Large intestine (tissue), 3 donors: ENCODE data around the gene CYP27A1. TPM values are rescaled to one million over a fixed set of nuclear protein-coding genes. Genes with fewer than 3 reads are reported as not detected.

Source experiments
- DNase-seq, 2 donors: peaks; one replicate each; pipeline versions ENCODE4 v3.0.0 to v3.0.0-alpha.2; 2013
- H3K27ac ChIP-seq: one replicate; pipeline ENCODE4 v1.5.1; 2013; ENCODE audit warnings: low read length
- H3K27me3 ChIP-seq: 2 replicates; pipeline ENCODE4 v1.6.1; 2013; ENCODE audit warnings: low read length; ENCODE audit not compliant: control insufficient read depth, insufficient read depth
- H3K36me3 ChIP-seq: 2 replicates; pipeline ENCODE4 v1.6.1; 2013; ENCODE audit warnings: low read length; ENCODE audit not compliant: control insufficient read depth, insufficient read depth
- H3K4me1 ChIP-seq: one replicate; pipeline ENCODE4 v1.6.1; 2013; ENCODE audit warnings: low read length; ENCODE audit not compliant: control insufficient read depth, insufficient read depth
- H3K4me3 ChIP-seq: one replicate; pipeline ENCODE4 v1.5.1; 2013; ENCODE audit warnings: low read length
- H3K9me3 ChIP-seq: one replicate; pipeline ENCODE4 v1.6.1; 2013; ENCODE audit warnings: mild to moderate bottlenecking, low read depth, low read length, moderate library complexity; ENCODE audit not compliant: control insufficient read depth
- WGBS: methylation state at CpG from one replicate; pipeline ENCODE4 v1.1.5; 2013; ENCODE audit warnings: low lambda C conversion rate; ENCODE audit not compliant: insufficient coverage; 5-methylcytosine and 5-hydroxymethylcytosine counted together
- polyA plus RNA-seq: library from polyadenylated mRNA; unstranded; fragments of 120-200 nt; gene quantifications from one replicate; pipeline ENCODE4 v1.2.1, GENCODE V29; 2013

Gene CYP27A1
- polyA plus RNA-seq, 1 donor = 109 TPM

GRCh38 chr2:218816561-218817011 lies 34.6 kb downstream of the CYP27A1 start:
- H3K36me3 ChIP-seq = peaks cover 74% of the 10 kb centered on the region

GRCh38 chr2:218819093-218819492 lies 37.1 kb downstream of the CYP27A1 start:
- Histone ChIP-seq H3K36me3 (peaks cover 49% of the 10 kb centered on the region), H3K4me1 (peaks cover 5% of the 10 kb centered on the region), H3K27ac (no peak overlapping the region), H3K9me3 (no peaks in the 10 kb centered on the region), H3K27me3 (no peaks in the 10 kb centered on the region), H3K4me3 (no peak overlapping the region)
- no peak for DNase-seq
- 93% methylated on average over 3 of the region's 7 CpGs for WGBS

More at GRCh38 chr2:218816561-218817011, 34.6 kb downstream of the CYP27A1 start:
- Histone ChIP-seq H3K27me3 (no peaks in the 10 kb centered on the region), H3K9me3 (no peaks in the 10 kb centered on the region), H3K27ac (no peak overlapping the region), H3K4me1 (peaks cover 11% of the 10 kb centered on the region), H3K4me3 (no peak overlapping the region)
- no peak for DNase-seq
- no CpG with 5 or more reads among the region's 2 CpGs for WGBS

- no peak overlapping the region for H3K4me3 ChIP-seq
- no peaks in the 10 kb centered on the region for H3K9me3 ChIP-seq
- no peak overlapping the region for H3K27ac ChIP-seq
- peaks cover 31% of the 10 kb centered on the region for H3K36me3 ChIP-seq
- no peaks in the 10 kb centered on the region for H3K4me1 ChIP-seq
- no peak for DNase-seq
- no peaks in the 10 kb centered on the region for H3K27me3 ChIP-seq
- no CpG with 5 or more reads among the region's 15 CpGs for WGBS
These were observed 38.9 kb downstream of the CYP27A1 start for GRCh38 chr2:218820746-218821369.

- Histone ChIP-seq H3K27me3 (no peaks in the 10 kb centered on the region), H3K4me1 (no peaks in the 10 kb centered on the region), H3K9me3 (no peaks in the 10 kb centered on the region), H3K4me3 (no peak overlapping the region), H3K27ac (no peak overlapping the region), H3K36me3 (peaks cover 23% of the 10 kb centered on the region)
- WGBS = 60% methylated on average over 1 of the region's 9 CpGs
- no peak for DNase-seq
These were observed 39.8 kb downstream of the CYP27A1 start for GRCh38 chr2:218821605-218822211.

- no CpG with 5 or more reads among the region's 7 CpGs for WGBS
- H3K27ac ChIP-seq = no peak overlapping the region
- DNase-seq = no peak
These were observed 40.7 kb downstream of the CYP27A1 start for GRCh38 chr2:218822622-218823021.

GRCh38 chr2:218823196-218823855 lies 41.4 kb downstream of the CYP27A1 start:
- WGBS = no CpG with 5 or more reads among the region's 9 CpGs
- no peak overlapping the region for H3K27ac ChIP-seq
- DNase-seq = no peak
- H3K4me1 ChIP-seq = no peaks in the 10 kb centered on the region
- H3K36me3 ChIP-seq = peaks cover 19% of the 10 kb centered on the region
- H3K9me3 ChIP-seq = no peaks in the 10 kb centered on the region
- H3K27me3 ChIP-seq = no peaks in the 10 kb centered on the region
- H3K4me3 ChIP-seq = no peak overlapping the region

More at GRCh38 chr2:218822622-218823021, 40.7 kb downstream of the CYP27A1 start:
- Histone ChIP-seq H3K27me3 (no peaks in the 10 kb centered on the region), H3K4me3 (no peak overlapping the region), H3K9me3 (no peaks in the 10 kb centered on the region), H3K36me3 (peaks cover 22% of the 10 kb centered on the region), H3K4me1 (no peaks in the 10 kb centered on the region)

GRCh38 chr2:218824004-218824403 lies 42.1 kb downstream of the CYP27A1 start:
- Histone ChIP-seq H3K36me3 (peaks cover 16% of the 10 kb centered on the region), H3K27me3 (no peaks in the 10 kb centered on the region), H3K4me1 (no peaks in the 10 kb centered on the region), H3K27ac (no peak overlapping the region), H3K9me3 (no peaks in the 10 kb centered on the region), H3K4me3 (no peak overlapping the region)
- no CpG with 5 or more reads among the region's 7 CpGs for WGBS
- DNase-seq = no peak

GRCh38 chr2:218826791-218827190 lies 44.8 kb downstream of the CYP27A1 start:
- Histone ChIP-seq H3K27ac (no peak overlapping the region), H3K27me3 (peaks cover 4% of the 10 kb centered on the region), H3K36me3 (no peaks in the 10 kb centered on the region), H3K4me1 (no peaks in the 10 kb centered on the region), H3K9me3 (no peaks in the 10 kb centered on the region), H3K4me3 (no peak overlapping the region)
- DNase-seq = no peak
- WGBS = no CpG with 5 or more reads among the region's 10 CpGs

- WGBS = no CpG with 5 or more reads among the region's 14 CpGs
- peaks cover 14% of the 10 kb centered on the region for H3K27me3 ChIP-seq
- H3K4me1 ChIP-seq = no peaks in the 10 kb centered on the region
- no peaks in the 10 kb centered on the region for H3K9me3 ChIP-seq
- H3K36me3 ChIP-seq = no peaks in the 10 kb centered on the region
- no peak overlapping the region for H3K27ac ChIP-seq
- H3K4me3 ChIP-seq = no peak overlapping the region
- no peak for DNase-seq
These were observed 45.9 kb downstream of the CYP27A1 start for GRCh38 chr2:218827701-218828476.

- H3K4me3 ChIP-seq = no peak overlapping the region
- no peak overlapping the region for H3K27ac ChIP-seq
- H3K36me3 ChIP-seq = no peaks in the 10 kb centered on the region
- DNase-seq = no peak
- no CpG with 5 or more reads among the region's 4 CpGs for WGBS
- peaks cover 18% of the 10 kb centered on the region for H3K27me3 ChIP-seq
- no peaks in the 10 kb centered on the region for H3K9me3 ChIP-seq
- no peaks in the 10 kb centered on the region for H3K4me1 ChIP-seq
These were observed 46.5 kb downstream of the CYP27A1 start for GRCh38 chr2:218828477-218828778.
